ENCODE measurements around the gene TSPAN16. TPM values are rescaled to one million over a fixed set of nuclear protein-coding genes. Genes with fewer than 3 reads are reported as not detected.

TSPAN16 gene
- total RNA-seq (not detected in 2 replicates), polyA plus RNA-seq (not detected in 2 replicates), polyA minus RNA-seq (not detected in 2 replicates), Bru-seq, nascent RNA (percentile 3 among the genes with signal in this experiment), BruChase-seq, experiment 1, labeled RNA remaining after a 6-hour chase (not detected), BruChase-seq, experiment 2, labeled RNA remaining after a 2-hour chase (percentile 4 among the genes with signal in this experiment)
- polyA plus RNA-seq (2011; cell fraction: cytosol; rRNA removed), result not detected in 2 replicates
- polyA plus RNA-seq (2011; cell fraction: nucleus; rRNA removed), result not detected in 2 replicates
- not detected in 2 replicates for polyA plus RNA-seq (2012)
- not detected for polyA minus RNA-seq (2011; cell fraction: cytosol; rRNA and poly(A)+ RNA removed)
- polyA minus RNA-seq (2011; cell fraction: nucleus; rRNA and poly(A)+ RNA removed), result not detected in 2 replicates
- long read RNA-seq, partial matches to known transcripts, result 0 of 3 reads
- long read RNA-seq, other reads (novel, unspliced or antisense), result 3 of 3 reads

GRCh38 chr19:11295665-11296245, at the start of gene TSPAN16:
Gene TSPAN16, plus strand, starts transcription at chr19:11296160. Its CDS starts 138 bp downstream, at chr19:11296298.
- Histone ChIP-seq H3K4me1 (ENCODE audit: control insufficient read depth, extremely low read depth, insufficient read depth, low read length) (no peaks in the 10 kb centered on the region), H3K4me2 (ENCODE audit: insufficient read depth, low read length) (no peak within 1 kb of the TSS)
- intact Hi-C loops (cut with micrococcal nuclease), result no loop called here

GRCh38 chr19:11246941-11247340, 49.0 kb upstream of the TSPAN16 start:
- POLR2A ChIA-PET, result no interaction called here
- intact Hi-C loops (cut with micrococcal nuclease) (no loop called here), dilution Hi-C loops (cut with MboI; ENCODE audit: extremely low pct_ligation_motif_present, low sequenced_read_pairs) (no loop called here)
- Histone ChIP-seq H4K20me1 (replicated peaks; ENCODE audit: control insufficient read depth, extremely low read depth, insufficient read depth, low read length) (no peaks in the 10 kb centered on the region), H3K27me3 (ENCODE audit: control insufficient read depth in 2 of 2, insufficient read depth in 2 of 2, low read length in 2 of 2) (no peaks in the 10 kb centered on the region), H3K79me2 (ENCODE audit: control insufficient read depth, insufficient read depth, low read length) (no peaks in the 10 kb centered on the region), H3K4me1 (ENCODE audit: control insufficient read depth, extremely low read depth, insufficient read depth, low read length) (peaks cover 9% of the 10 kb centered on the region), H3K36me3 (ENCODE audit: control insufficient read depth in 2 of 2, extremely low read depth in 1 of 2, insufficient read depth in 2 of 2, low read length in 2 of 2) (peaks cover 12 to 40% of the 10 kb centered on the region in 2 experiments), H3K4me2 (ENCODE audit: insufficient read depth, low read length) (no peak overlapping the region), H3K9ac (replicated peaks; ENCODE audit: extremely low read depth, insufficient read depth, low read length) (no peak overlapping the region), H3K4me3 (replicated peaks in 1 of 3; ENCODE audit: insufficient read depth in 1 of 3, low read depth in 1 of 3, low read length in 3 of 3) (no peak overlapping the region), H3K27ac (ENCODE audit: insufficient read depth, low read depth, low read length) (no peak overlapping the region), H3K9me1 (replicated peaks; ENCODE audit: control insufficient read depth, extremely low read depth, insufficient read depth, low read length) (no peaks in the 10 kb centered on the region), H3K9me3 (replicated peaks; ENCODE audit: control insufficient read depth, insufficient read depth, low read length) (no peaks in the 10 kb centered on the region), H2AFZ (ENCODE audit: low read depth, low read length) (no peak overlapping the region)
- BruUV-seq (replicated peaks), result no TSS peak
- FAIRE-seq (no peak), DNase-seq (ENCODE audit: low read depth, low spot score) (no peak)
- no peak for TF ChIP-seq FOS (IDR thresholded peaks at IDR 0.05; ENCODE audit: borderline replicate concordance, insufficient read depth, low read length)
- TF ChIP-seq MYC (IDR thresholded peaks at IDR 0.05; ENCODE audit: low read depth, low read length), result no peak
- TF ChIP-seq JUN (IDR thresholded peaks at IDR 0.05; ENCODE audit: borderline replicate concordance, insufficient read depth, insufficient read length, low read depth), result no peak
- no peak for TF ChIP-seq CTCF (IDR thresholded peaks at IDR 0.05; ENCODE audit: extremely low read depth in 1 of 2, insufficient read depth in 1 of 2, low read depth in 1 of 2, low read length in 2 of 2)
- TF ChIP-seq, protein P1, sequence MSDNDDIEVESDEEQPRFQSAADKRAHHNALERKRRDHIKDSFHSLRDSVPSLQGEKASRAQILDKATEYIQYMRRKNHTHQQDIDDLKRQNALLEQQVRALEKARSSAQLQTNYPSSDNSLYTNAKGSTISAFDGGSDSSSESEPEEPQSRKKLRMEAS (IDR thresholded peaks at IDR 0.05; ENCODE audit: insufficient read depth, insufficient read length), result no peak
- no peak for TF ChIP-seq EZH2 (IDR thresholded peaks at IDR 0.05; ENCODE audit: borderline replicate concordance, low read depth, low read length, severe bottlenecking)
- no peak for TF ChIP-seq POLR2AphosphoS5 (IDR thresholded peaks at IDR 0.05; ENCODE audit: insufficient read depth, low read depth, low read length)
- TF ChIP-seq GATA2 (IDR thresholded peaks at IDR 0.05; ENCODE audit: insufficient read depth, insufficient read length, low read depth, low read length), result no peak
- TF ChIP-seq POLR2A (IDR thresholded peaks at IDR 0.05; ENCODE audit: low read depth, low read length), result no peak
- CTCF ChIA-PET, result interaction anchor here (0.5 kb wide), 1 partner anchor 800 kb away, joined by 4 read pairs; no protein-coding TSS in a partner anchor

More at GRCh38 chr19:11295665-11296245, at the start of gene TSPAN16:
- FAIRE-seq (no peak), DNase-seq (ENCODE audit: low read depth, low spot score) (no peak)
- ChIA-PET POLR2A (interaction anchor here (1.2 kb wide), 1 partner anchor 187 kb away, joined by 3 read pairs; no protein-coding TSS in a partner anchor), CTCF (interaction anchor here (2.4 to 3.0 kb wide), 2 partner anchors 44 to 187 kb away, joined by 12 to 23 read pairs; partner anchors contain the start of gene RAB3D)
- no peaks in the 10 kb centered on the region for H3K9me3 ChIP-seq (replicated peaks; ENCODE audit: control insufficient read depth, insufficient read depth, low read length)
- TF ChIP-seq JUN (IDR thresholded peaks at IDR 0.05; ENCODE audit: borderline replicate concordance, insufficient read depth, insufficient read length, low read depth) (no peak), EZH2 (IDR thresholded peaks at IDR 0.05; ENCODE audit: borderline replicate concordance, low read depth, low read length, severe bottlenecking) (no peak), POLR2A (IDR thresholded peaks at IDR 0.05; ENCODE audit: low read depth, low read length) (no peak), MYC (IDR thresholded peaks at IDR 0.05; ENCODE audit: low read depth, low read length) (no peak)
- TF ChIP-seq, protein P1 (IDR thresholded peaks at IDR 0.05; ENCODE audit: insufficient read depth, insufficient read length), result no peak
- no peaks in the 10 kb centered on the region for H4K20me1 ChIP-seq (replicated peaks; ENCODE audit: control insufficient read depth, extremely low read depth, insufficient read depth, low read length)
- H2AFZ ChIP-seq (ENCODE audit: low read depth, low read length), result no peak within 1 kb of the TSS
- no peak within 1 kb of the TSS for H3K27ac ChIP-seq (ENCODE audit: insufficient read depth, low read depth, low read length)
- no peaks in the 10 kb centered on the region for H3K79me2 ChIP-seq (ENCODE audit: control insufficient read depth, insufficient read depth, low read length)
- dilution Hi-C loops (cut with MboI; ENCODE audit: extremely low pct_ligation_motif_present, low sequenced_read_pairs), result no loop called here
- no peaks in the 10 kb centered on the region for H3K36me3 ChIP-seq (ENCODE audit: control insufficient read depth in 2 of 2, extremely low read depth in 1 of 2, insufficient read depth in 2 of 2, low read length in 2 of 2)
- peaks cover 0 to 1% of the 10 kb centered on the region in 2 experiments for H3K27me3 ChIP-seq (ENCODE audit: control insufficient read depth in 2 of 2, insufficient read depth in 2 of 2, low read length in 2 of 2)
- H3K9ac ChIP-seq (replicated peaks; ENCODE audit: extremely low read depth, insufficient read depth, low read length), result no peak within 1 kb of the TSS
- H3K9me1 ChIP-seq (replicated peaks; ENCODE audit: control insufficient read depth, extremely low read depth, insufficient read depth, low read length), result no peaks in the 10 kb centered on the region
- H3K4me3 ChIP-seq (replicated peaks in 1 of 3; ENCODE audit: insufficient read depth in 1 of 3, low read depth in 1 of 3, low read length in 3 of 3), result no peak within 1 kb of the TSS
- no TSS peak for BruUV-seq (replicated peaks)
